Transverse colon (tissue), 4 donors: ENCODE data around the gene ZNF217.

ENCODE experiments used
- EP300 ChIP-seq: sonication (generic); formaldehyde crosslinking; IDR thresholded peaks from one replicate; pipeline ENCODE4 v1.6.1; 2017; ENCODE audit warnings: antibody characterized with exemption, low read depth
- POLR2A ChIP-seq: fragments of 450-650 bp; IDR thresholded peaks from one replicate; pipeline ENCODE4 v1.6.1; 2016; ENCODE audit warnings: antibody characterized with exemption, mild to moderate bottlenecking, moderate library complexity
- POLR2AphosphoS5 ChIP-seq, 3 donors: sonication (generic); formaldehyde crosslinking; IDR thresholded peaks; one replicate each; pipeline ENCODE4 v1.6.1; 2016; ENCODE audit warnings: antibody characterized with exemption in 3 of 3
- TF ChIP-seq, protein P1 (sequence below), 5 experiments: fragments of 200-600 bp in 3 of 5; fragments of 450-650 bp in 2 of 5; sonication (generic) in 3 of 5; IDR thresholded peaks; 1 replicate in 2 of 5; 2 replicates in 3 of 5; pipeline ENCODE4 v1.5.1; 2016 to 2017; ENCODE audit warnings: antibody characterized with exemption in 5 of 5, inconsistent platforms in 3 of 5, mild to moderate bottlenecking in 2 of 5, moderate library complexity in 1 of 5

DNA sequence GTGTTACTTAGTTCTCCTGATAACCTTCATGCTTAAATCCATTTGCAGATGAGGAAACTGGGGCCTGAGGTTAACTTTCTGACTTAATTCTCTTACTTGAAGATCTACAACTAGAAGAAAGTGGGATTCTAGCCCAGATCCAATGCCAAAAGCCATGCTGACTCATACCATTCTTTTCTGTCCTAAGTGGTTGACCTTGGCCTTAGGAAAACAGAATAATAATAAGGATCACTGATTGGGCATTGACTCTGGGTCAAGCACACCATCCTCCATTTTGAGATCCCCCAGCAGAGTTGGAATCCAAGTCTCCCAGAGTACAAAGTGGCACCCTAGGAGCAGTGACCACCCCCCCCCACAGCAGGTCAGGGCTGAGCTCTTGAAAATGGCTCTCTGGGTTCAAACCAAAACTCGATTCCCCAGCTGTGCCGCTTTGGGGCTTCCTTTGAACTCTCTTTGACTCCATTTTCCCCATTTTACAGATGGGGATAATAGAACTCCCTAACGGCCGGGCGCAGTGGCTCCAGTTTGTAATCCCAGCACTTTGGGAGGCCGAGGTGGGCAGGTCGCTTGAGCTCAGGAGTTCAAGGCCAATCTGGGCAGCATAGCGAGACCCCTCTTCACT is 12.8 kb upstream of the ZNF217 start:
- TF ChIP-seq, protein P1, sequence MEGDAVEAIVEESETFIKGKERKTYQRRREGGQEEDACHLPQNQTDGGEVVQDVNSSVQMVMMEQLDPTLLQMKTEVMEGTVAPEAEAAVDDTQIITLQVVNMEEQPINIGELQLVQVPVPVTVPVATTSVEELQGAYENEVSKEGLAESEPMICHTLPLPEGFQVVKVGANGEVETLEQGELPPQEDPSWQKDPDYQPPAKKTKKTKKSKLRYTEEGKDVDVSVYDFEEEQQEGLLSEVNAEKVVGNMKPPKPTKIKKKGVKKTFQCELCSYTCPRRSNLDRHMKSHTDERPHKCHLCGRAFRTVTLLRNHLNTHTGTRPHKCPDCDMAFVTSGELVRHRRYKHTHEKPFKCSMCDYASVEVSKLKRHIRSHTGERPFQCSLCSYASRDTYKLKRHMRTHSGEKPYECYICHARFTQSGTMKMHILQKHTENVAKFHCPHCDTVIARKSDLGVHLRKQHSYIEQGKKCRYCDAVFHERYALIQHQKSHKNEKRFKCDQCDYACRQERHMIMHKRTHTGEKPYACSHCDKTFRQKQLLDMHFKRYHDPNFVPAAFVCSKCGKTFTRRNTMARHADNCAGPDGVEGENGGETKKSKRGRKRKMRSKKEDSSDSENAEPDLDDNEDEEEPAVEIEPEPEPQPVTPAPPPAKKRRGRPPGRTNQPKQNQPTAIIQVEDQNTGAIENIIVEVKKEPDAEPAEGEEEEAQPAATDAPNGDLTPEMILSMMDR (IDR thresholded peaks at IDR 0.05) = no peak
- no peak for TF ChIP-seq POLR2AphosphoS5 (IDR thresholded peaks at IDR 0.05)
- no peak for TF ChIP-seq POLR2A
- TF ChIP-seq EP300 = no peak
